NCI-H526 treated with DMSO at 0.1 percent for 48 hours (cell line): ENCODE data around the gene PICK1.
"Not testable (repeated sequence)": the region's sequence is repeated elsewhere in the genome, so short reads cannot be mapped to it uniquely, and the experiment has no call there.

Experiments used
- DNase-seq: peaks from one replicate; lab custom pipeline; 2025; lab: John Stamatoyannopoulos, UW

Gene PICK1

GRCh38 chr22:38117556-38117955 lies 60.4 kb downstream of the PICK1 start:
- DNase-seq, result not testable (repeated sequence)

- DNase-seq, result no peak
Measured at GRCh38 chr22:38118182-38118581, 61.0 kb downstream of the PICK1 start.

- DNase-seq, result not testable (repeated sequence)
Measured at GRCh38 chr22:38118747-38119146, 61.5 kb downstream of the PICK1 start.

- DNase-seq, result no peak
Measured at GRCh38 chr22:38120359-38121110, 63.3 kb downstream of the PICK1 start.

GRCh38 chr22:38122616-38123015 lies 65.4 kb downstream of the PICK1 start:
- no peak for DNase-seq

- DNase-seq, result no peak
Measured at GRCh38 chr22:38124236-38124974, 67.2 kb downstream of the PICK1 start.

- no peak for DNase-seq
Measured at GRCh38 chr22:38125038-38125610, 67.9 kb downstream of the PICK1 start.
